Body of pancreas (tissue), 4 donors: ENCODE data around the gene CATSPERZ. TPM values are rescaled to one million over a fixed set of nuclear protein-coding genes. Genes with fewer than 3 reads are reported as not detected.

Source experiments
- ATAC-seq: fragments of 150-250 bp; one replicate; pipeline ENCODE4 v1.9.1; 2016
- DNase-seq, 4 donors: peaks; one replicate each; pipeline ENCODE4 v3.0.0-alpha.2; 2019
- H3K27ac ChIP-seq, 4 donors: fragments of 200-600 bp; sonication (generic); 1 replicate in 3 of 4; 2 replicates in 1 of 4; pipeline versions ENCODE4 v1.5.1 to v1.6.1; 2016 to 2019; ENCODE audit warnings: mild to moderate bottlenecking in 1 of 4, mixed read lengths in 1 of 4, moderate library complexity in 1 of 4
- H3K27me3 ChIP-seq, 2 donors: fragments of 200-600 bp; sonication (generic); one replicate each; pipeline ENCODE4 v1.6.0; 2016; ENCODE audit warnings: mild to moderate bottlenecking in 1 of 2
- H3K36me3 ChIP-seq, 2 donors: fragments of 200-600 bp; sonication (generic); replicated peaks in 1 of 2; 2 replicates each; pipeline ENCODE4 v1.5.1; 2016; ENCODE audit warnings: low read depth in 2 of 2; ENCODE audit not compliant: insufficient read depth in 1 of 2
- H3K4me1 ChIP-seq: fragments of 200-600 bp; sonication (generic); one replicate; pipeline ENCODE4 v1.6.0; 2016
- H3K4me3 ChIP-seq, 2 donors: fragments of 200-600 bp; sonication (generic); 1 replicate in 1 of 2; 2 replicates in 1 of 2; pipeline ENCODE4 v1.5.1; 2016 to 2019
- H3K9me3 ChIP-seq, 3 donors: fragments of 200-600 bp; sonication (generic); 1 replicate in 2 of 3; 2 replicates in 1 of 3; pipeline ENCODE4 v1.5.1; 2016
- CTCF ChIP-seq, 7 experiments: fragments of 450-650 bp in 4 of 7; fragments of 200-600 bp in 3 of 7; sonication (generic) in 3 of 7; IDR thresholded peaks; one replicate each; pipeline ENCODE4 v1.5.1; 2016 to 2019; ENCODE audit warnings: antibody characterized with exemption in 7 of 7
- POLR2A ChIP-seq, 3 donors: fragments of 450-650 bp; IDR thresholded peaks; one replicate each; pipeline ENCODE4 v1.6.1; 2016; ENCODE audit warnings: antibody characterized with exemption in 3 of 3, mild to moderate bottlenecking in 2 of 3
- WGBS, 2 donors: methylation state at CpG; one replicate each; pipeline ENCODE4 v1.1.5; 2017; 5-methylcytosine and 5-hydroxymethylcytosine counted together
- intact Hi-C: fragments of 100-400 bp; cut with DNase I; formaldehyde crosslinking; loops from one replicate; pipeline ENCODE4 v1.15.1; 2023
- total RNA-seq, 2 donors: library from RNA; depleted of rRNA; stranded (reverse); fragments of >200 nt; gene quantifications; one replicate each; pipeline ENCODE4 v1.1.0, GENCODE V29; 2016

The CATSPERZ gene
- total RNA-seq, 2 donors from 2014 or later: 2.3 TPM; not detected in 1

GRCh38 chr11:64304032-64304315 is 3.8 kb downstream of the CATSPERZ start:
- intact Hi-C loops: no loop called here
- Histone ChIP-seq H3K4me3 (no peak overlapping the region), H3K36me3 (no peaks in the 10 kb centered on the region), H3K27me3 (peaks cover 0 to 4% of the 10 kb centered on the region in 2 donors), H3K27ac (peak overlapping the region in 3 of 4 donors; percentile 80 to 97 (median 94)), H3K4me1 (peaks cover 48% of the 10 kb centered on the region), H3K9me3 (no peaks in the 10 kb centered on the region)
- no peak for TF ChIP-seq POLR2A (IDR thresholded peaks at IDR 0.05)
- no peak for TF ChIP-seq CTCF (IDR thresholded peaks at IDR 0.05)
- DNase-seq: no peak
- no peak for ATAC-seq
- 34 to 47% methylated on average over 4 to 5 of the region's 5 CpGs for WGBS, 2 donors

GRCh38 chr11:64304316-64305072 is 4.3 kb downstream of the CATSPERZ start:
- peaks cover 43% of the 10 kb centered on the region for H3K4me1 ChIP-seq
- peak overlapping the region; percentile 62 to 97 (median 87) for H3K27ac ChIP-seq
- 0 to 1% methylated on average over 16 to 46 of the region's 46 CpGs for WGBS, 2 donors
- peak overlapping the region in 1 of 2 donors; percentile 35 for H3K4me3 ChIP-seq
- H3K36me3 ChIP-seq: no peaks in the 10 kb centered on the region
- no peaks in the 10 kb centered on the region for H3K9me3 ChIP-seq
- ATAC-seq (peak; percentile 41), DNase-seq (peak; percentile 92 to 96 (median 94))
- intact Hi-C loops: no loop called here
- peak in 1 of 3 donors; percentile 12 for TF ChIP-seq POLR2A (IDR thresholded peaks at IDR 0.05)
- peak; percentile 78 to 94 (median 85) for TF ChIP-seq CTCF (IDR thresholded peaks at IDR 0.05)
- H3K27me3 ChIP-seq: peaks cover 0 to 4% of the 10 kb centered on the region in 2 donors

- DNase-seq (peak; percentile 100), ATAC-seq (peak; percentile 87)
- H3K4me3 ChIP-seq: peak within 1 kb of the TSS; percentile 40 to 58
- peak within 1 kb of the TSS; percentile 86 to 97 (median 94) for H3K27ac ChIP-seq
- H3K36me3 ChIP-seq: no peaks in the 10 kb centered on the region
- peak in 2 of 3 donors; percentile 31 to 56 for TF ChIP-seq POLR2A (IDR thresholded peaks at IDR 0.05)
- TF ChIP-seq CTCF (IDR thresholded peaks at IDR 0.05): peak in 1 of 7 experiments; percentile 6
- WGBS, 2 donors: 0 to 1% methylated on average over 4 to 33 of the region's 81 CpGs
- no peaks in the 10 kb centered on the region for H3K27me3 ChIP-seq
- intact Hi-C loops: no loop called here
- peaks cover 36% of the 10 kb centered on the region for H3K4me1 ChIP-seq
- no peaks in the 10 kb centered on the region for H3K9me3 ChIP-seq
These were observed 5.0 kb downstream of the CATSPERZ start, which contains the start of gene ESRRA for GRCh38 chr11:64305075-64305690. Gene ESRRA (plus strand): TSS chr11:64305524. CDS start chr11:64307180, 1,656 bp downstream.

- Histone ChIP-seq H3K27ac (peak overlapping the region; percentile 86 to 97 (median 94)), H3K36me3 (no peaks in the 10 kb centered on the region), H3K4me1 (peaks cover 28% of the 10 kb centered on the region), H3K4me3 (peak overlapping the region; percentile 40 to 58), H3K27me3 (no peaks in the 10 kb centered on the region), H3K9me3 (no peaks in the 10 kb centered on the region)
- ATAC-seq (peak; percentile 36), DNase-seq (peak; percentile 83 to 87 (median 84))
- intact Hi-C loops: no loop called here
- TF ChIP-seq CTCF (IDR thresholded peaks at IDR 0.05) (peak in 4 of 7 experiments; percentile 26 to 32 (median 29)), POLR2A (IDR thresholded peaks at IDR 0.05) (peak; percentile 75 to 93 (median 92))
- 0% methylated on average over 26 to 54 of the region's 71 CpGs for WGBS, 2 donors
These were observed 5.8 kb downstream of the CATSPERZ start for GRCh38 chr11:64305691-64306562.
